ENCODE measurements around the gene NUP62. TPM values are rescaled to one million over a fixed set of nuclear protein-coding genes. Genes with fewer than 3 reads are reported as not detected.
"Not testable (repeated sequence)": the region's sequence is repeated elsewhere in the genome, so short reads cannot be mapped to it uniquely, and the experiment has no call there.

NUP62 gene
- polyA plus RNA-seq, 1 of the 3 experiments (the other 2 are of a cell fraction), result 16.2 TPM

- TF ChIP-seq REST (IDR thresholded peaks at IDR 0.05; ENCODE audit: low read depth, low read length) (no peak), ELF1 (IDR thresholded peaks at IDR 0.05) (no peak), TEAD4 (IDR thresholded peaks at IDR 0.05; ENCODE audit: borderline replicate concordance, insufficient read depth) (no peak)
Observed at GRCh38 chr19:49971991-49972411, 42.7 kb upstream of the NUP62 start (continued).

- CTCF ChIA-PET; H3F3A ChIP-seq (replicated peaks; ENCODE audit: insufficient read depth); DNase-seq; H4K20me1 ChIP-seq (ENCODE audit: insufficient read depth); H3K9me3 ChIP-seq; H3K4me3 ChIP-seq (ENCODE audit: low read depth in 2 of 2, low read length in 1 of 2); H3K9ac ChIP-seq; H3K27ac ChIP-seq (ENCODE audit: low read depth in 2 of 2, low read length in 1 of 2); H2AFZ ChIP-seq (ENCODE audit: low read depth); H3K9me2 ChIP-seq; H3K79me2 ChIP-seq (ENCODE audit: insufficient read depth); POLR2A ChIA-PET; H3K4me1 ChIP-seq (ENCODE audit: control insufficient read depth in 1 of 2, insufficient read depth in 2 of 2, low read depth in 1 of 2, low read length in 1 of 2); H3K4me2 ChIP-seq; H3K36me3 ChIP-seq (replicated peaks in 1 of 2; ENCODE audit: control insufficient read depth in 1 of 2, insufficient read depth in 2 of 2, low read length in 1 of 2): not testable (repeated sequence)
- WGBS (ENCODE audit: low lambda C conversion rate), result 33% methylated on average over 1 of the region's 9 CpGs
- peaks cover 28% of the 10 kb centered on the region for H3K27me3 ChIP-seq (ENCODE audit: insufficient read depth)
Observed at GRCh38 chr19:49969355-49969754, 40.1 kb upstream of the NUP62 start.

- no peaks in the 10 kb centered on the region for H3K79me2 ChIP-seq (ENCODE audit: insufficient read depth)
- TF ChIP-seq USF1 (IDR thresholded peaks at IDR 0.05; ENCODE audit: borderline replicate concordance, low read depth), result no peak
- TF ChIP-seq NFIC (IDR thresholded peaks at IDR 0.05; ENCODE audit: borderline replicate concordance), result no peak
- TF ChIP-seq RFX5 (IDR thresholded peaks at IDR 0.05; ENCODE audit: low read length), result no peak
- TF ChIP-seq EP300 (IDR thresholded peaks at IDR 0.05; ENCODE audit: borderline replicate concordance in 1 of 2, low read depth in 1 of 2, low read length in 1 of 2), result no peak
- no peak for TF ChIP-seq TEAD4 (IDR thresholded peaks at IDR 0.05; ENCODE audit: borderline replicate concordance, insufficient read depth)
- TF ChIP-seq REST (IDR thresholded peaks at IDR 0.05; ENCODE audit: low read depth, low read length), result no peak
- peaks cover 28% of the 10 kb centered on the region for H3K27me3 ChIP-seq (ENCODE audit: insufficient read depth)
- no peaks in the 10 kb centered on the region for H3F3A ChIP-seq (replicated peaks; ENCODE audit: insufficient read depth)
- H3K27ac ChIP-seq (ENCODE audit: low read depth in 2 of 2, low read length in 1 of 2), result no peak overlapping the region
- no peaks in the 10 kb centered on the region for H3K36me3 ChIP-seq (replicated peaks in 1 of 2; ENCODE audit: control insufficient read depth in 1 of 2, insufficient read depth in 2 of 2, low read length in 1 of 2)
- no peaks in the 10 kb centered on the region for H3K4me1 ChIP-seq (ENCODE audit: control insufficient read depth in 1 of 2, insufficient read depth in 2 of 2, low read depth in 1 of 2, low read length in 1 of 2)
- H4K20me1 ChIP-seq (ENCODE audit: insufficient read depth), result no peaks in the 10 kb centered on the region
- H3K4me2 ChIP-seq, result no peak overlapping the region
- ChIA-PET CTCF (interaction anchor here (0.6 kb wide), 1 partner anchor 11 kb away, joined by 4 read pairs; no protein-coding TSS in a partner anchor), POLR2A (no interaction called here)
- 5% methylated on average over 5 of the region's 5 CpGs for WGBS (ENCODE audit: low lambda C conversion rate)
- H3K4me3 ChIP-seq (ENCODE audit: low read depth in 2 of 2, low read length in 1 of 2), result no peak overlapping the region
- no peak overlapping the region for H3K9ac ChIP-seq
- H2AFZ ChIP-seq (ENCODE audit: low read depth), result no peak overlapping the region
- no peaks in the 10 kb centered on the region for H3K9me3 ChIP-seq
- H3K9me2 ChIP-seq, result no peaks in the 10 kb centered on the region
- DNase-seq, result no peak
Observed at GRCh38 chr19:49968279-49968922, 39.1 kb upstream of the NUP62 start.

GRCh38 chr19:49960980-49961379, 31.7 kb upstream of the NUP62 start, which contains the start of gene SIGLEC11:
Gene SIGLEC11 (minus strand): TSS chr19:49961172. CDS start chr19:49961081, 91 bp downstream.
- H3K4me2 ChIP-seq; H2AFZ ChIP-seq (ENCODE audit: low read depth); H3K4me3 ChIP-seq (ENCODE audit: low read depth in 2 of 2, low read length in 1 of 2); H3K36me3 ChIP-seq (replicated peaks in 1 of 2; ENCODE audit: control insufficient read depth in 1 of 2, insufficient read depth in 2 of 2, low read length in 1 of 2); H3K9me3 ChIP-seq; H3K9ac ChIP-seq; H3K79me2 ChIP-seq (ENCODE audit: insufficient read depth); DNase-seq; CTCF ChIA-PET; H3K9me2 ChIP-seq; H4K20me1 ChIP-seq (ENCODE audit: insufficient read depth); H3F3A ChIP-seq (replicated peaks; ENCODE audit: insufficient read depth); POLR2A ChIA-PET; H3K27ac ChIP-seq (ENCODE audit: low read depth in 2 of 2, low read length in 1 of 2); H3K4me1 ChIP-seq (ENCODE audit: control insufficient read depth in 1 of 2, insufficient read depth in 2 of 2, low read depth in 1 of 2, low read length in 1 of 2): not testable (repeated sequence)
- 19% methylated on average over 6 of the region's 10 CpGs for WGBS (ENCODE audit: low lambda C conversion rate)
- H3K27me3 ChIP-seq (ENCODE audit: insufficient read depth), result peaks cover 35% of the 10 kb centered on the region; the same call in 1 of the 2 replicates

Measured in SK-N-SH (cell line).